Stimulated activated CD4-positive, alpha-beta T cell treated with anti-CD3 and anti-CD28 coated beads, Interleukin-12 subunit alpha, Interleukin-12 subunit beta, amount 100 ng/mL, for 4 hours (primary cell): Measurements from ENCODE around the gene MYZAP.

Experiments used
- DNase-seq: peaks from one replicate; pipeline ENCODE4 v3.0.0-alpha.2; 2020

MYZAP gene

DNA sequence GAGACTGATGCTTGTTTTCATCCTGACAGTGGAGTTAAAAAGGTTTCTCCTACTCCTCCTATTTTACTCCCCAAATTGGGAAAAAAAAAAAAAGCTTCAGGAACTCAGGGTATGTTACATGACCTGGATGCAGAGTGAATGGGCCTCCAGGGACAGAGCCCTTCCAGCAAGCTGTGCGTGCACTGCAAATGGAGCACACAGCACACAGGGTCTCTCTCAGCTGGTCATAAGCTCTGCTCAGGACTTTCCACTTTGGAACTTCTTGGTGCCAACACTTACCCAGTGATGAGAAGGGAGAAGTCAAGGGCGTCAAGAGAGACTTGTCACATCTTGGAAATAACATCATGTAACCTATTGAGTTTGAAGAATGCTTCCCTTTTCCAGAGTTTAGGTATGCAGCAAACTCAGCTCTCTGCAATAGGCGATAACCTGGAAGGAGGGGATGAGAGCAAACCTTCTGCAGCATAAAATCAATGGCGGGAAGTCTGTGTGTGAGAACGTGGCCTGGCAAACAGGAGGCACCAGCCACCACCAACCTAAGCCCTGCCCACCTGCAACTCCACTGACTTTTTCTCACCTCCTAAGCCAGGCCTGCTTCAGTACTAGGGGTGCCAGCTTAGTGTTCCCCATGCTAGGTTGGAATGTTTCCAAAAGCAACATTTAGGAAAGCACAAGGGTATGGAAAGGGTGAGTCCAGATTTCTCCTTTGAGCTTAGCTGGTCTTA lies 39.8 kb downstream of the MYZAP start:
- no peak for DNase-seq

DNA sequence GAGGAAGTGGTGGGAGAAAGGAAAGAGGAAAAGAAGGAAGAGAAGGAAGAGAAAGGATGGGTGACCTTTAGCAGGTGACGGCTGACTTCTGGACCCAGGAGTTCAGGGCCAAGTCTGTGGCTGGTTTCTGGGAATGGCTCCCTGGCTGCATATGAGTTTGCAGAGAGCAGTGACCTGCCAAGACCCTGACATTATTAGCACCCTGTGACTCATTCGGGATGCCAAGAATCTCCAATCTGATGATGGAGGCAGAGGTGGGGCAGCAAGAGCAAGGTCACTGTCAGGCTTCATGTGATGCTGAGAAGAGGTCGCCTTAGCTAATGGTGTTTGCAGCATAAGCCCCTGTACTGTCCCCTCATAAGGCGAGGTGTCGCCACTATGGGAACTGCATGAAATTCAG lies 42.6 kb downstream of the MYZAP start:
- no peak for DNase-seq

DNA sequence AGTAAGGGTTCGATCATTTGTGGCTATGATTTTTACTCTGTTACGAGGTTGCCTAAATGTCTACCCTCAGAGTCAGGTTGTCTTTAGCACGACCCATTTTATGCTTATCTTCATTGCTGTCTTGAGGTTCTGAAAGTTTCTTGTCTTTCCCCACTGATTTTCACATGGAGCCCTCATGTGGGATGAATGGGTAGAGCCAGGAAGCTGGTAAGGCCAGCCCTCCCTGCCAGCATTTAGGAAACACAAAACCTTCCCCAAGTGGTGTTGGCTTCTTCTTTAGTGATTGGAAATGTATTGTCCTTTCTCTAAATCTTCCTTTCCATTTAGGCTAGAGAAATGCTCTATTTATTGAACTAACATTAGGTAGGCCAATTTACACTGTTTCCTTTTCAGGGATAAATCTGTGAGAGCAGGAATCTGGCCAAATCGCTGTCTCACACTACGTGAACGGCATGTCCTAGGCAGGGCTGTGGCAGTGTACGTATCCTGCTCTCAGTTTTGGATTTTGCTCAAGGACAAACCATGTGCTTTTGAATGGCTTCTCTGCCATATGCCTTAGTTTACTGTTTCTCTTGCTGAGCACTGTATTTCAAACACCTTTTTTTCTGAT lies 43.7 kb downstream of the MYZAP start:
- DNase-seq = no peak

DNA sequence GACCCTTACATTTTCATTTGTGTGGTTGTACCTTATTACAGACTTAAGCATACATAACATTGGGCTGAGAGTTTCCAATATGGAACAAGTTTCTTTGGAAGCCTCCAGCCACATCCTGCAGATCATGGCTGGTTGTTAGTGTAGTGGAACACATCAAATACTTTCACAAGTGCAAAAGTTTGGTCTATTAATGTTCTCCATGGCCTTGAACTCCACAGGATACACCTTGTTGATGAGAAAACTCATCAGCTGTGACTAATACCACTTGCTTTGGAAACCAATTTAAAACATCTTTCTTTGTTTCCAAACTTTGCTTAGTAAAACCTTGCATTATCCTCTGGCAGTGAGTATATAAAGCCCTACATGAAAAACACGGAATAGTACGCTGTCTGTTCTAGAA lies 46.1 kb downstream of the MYZAP start:
- no peak for DNase-seq

DNA sequence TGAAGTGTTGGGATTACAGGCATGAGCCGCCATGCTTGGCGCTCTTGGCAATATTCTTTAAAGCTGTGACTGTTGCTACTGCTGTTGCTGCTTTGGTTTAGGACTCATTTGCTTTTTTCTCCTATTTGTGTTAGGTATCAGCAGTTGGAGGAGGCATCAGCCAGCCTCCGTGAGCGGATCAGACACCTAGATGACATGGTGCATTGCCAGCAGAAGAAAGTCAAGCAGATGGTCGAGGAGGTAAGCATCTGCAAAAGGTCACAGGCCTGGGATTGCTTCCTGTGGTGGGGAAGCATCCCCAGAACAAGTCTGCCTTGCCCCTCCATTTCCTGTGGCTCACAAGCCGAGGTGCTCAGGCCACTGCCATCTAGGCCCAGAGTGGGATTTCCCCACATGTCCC lies 47.6 kb downstream of the MYZAP start:
- DNase-seq = no peak

GRCh38 chr15:57640930-57641682 lies 49.4 kb downstream of the MYZAP start:
- peak; percentile 3 for DNase-seq

GRCh38 chr15:57643826-57644225 lies 52.1 kb downstream of the MYZAP start:
- DNase-seq = no peak

DNA sequence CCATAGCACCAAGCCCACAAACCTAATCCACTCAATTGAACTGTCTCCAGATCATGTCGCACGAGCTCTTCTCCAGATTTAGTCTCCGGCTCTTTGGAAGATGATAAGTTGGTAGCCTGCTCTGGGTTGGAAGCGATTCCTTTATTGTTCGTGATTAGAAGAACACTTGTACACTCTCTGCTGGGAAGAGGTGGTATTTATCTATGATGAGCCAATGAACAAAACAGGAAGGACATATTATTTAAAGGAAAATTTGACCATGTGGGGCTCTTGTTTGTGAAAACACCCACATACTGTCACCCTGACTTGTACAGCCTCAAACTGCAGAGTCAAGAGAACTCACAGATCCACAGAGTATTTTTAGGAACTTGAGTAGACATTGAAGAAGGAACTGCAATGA lies 54.4 kb downstream of the MYZAP start:
- no peak for DNase-seq

- DNase-seq = no peak
These were observed 55.5 kb downstream of the MYZAP start for GRCh38 chr15:57647071-57647790.

DNA sequence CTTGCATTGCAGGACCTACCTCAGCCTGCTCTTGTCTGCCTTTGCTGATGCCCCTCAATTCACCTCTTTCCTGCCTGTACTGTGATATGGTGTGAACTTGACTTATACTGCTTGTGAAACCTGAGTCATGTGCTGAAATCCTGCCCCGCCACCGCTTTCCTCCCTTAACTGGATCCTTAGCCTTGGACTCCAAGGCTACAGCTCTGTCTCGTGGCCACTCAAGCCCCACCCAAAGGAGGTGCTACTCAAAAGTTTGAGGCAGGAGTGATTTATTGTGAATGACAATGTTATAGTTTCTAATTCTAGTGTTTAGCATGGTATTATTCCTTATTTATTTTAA lies 56.1 kb downstream of the MYZAP start:
- DNase-seq = no peak

GRCh38 chr15:57649138-57649537 lies 57.4 kb downstream of the MYZAP start:
- DNase-seq = no peak

- DNase-seq = no peak
These were observed 59.7 kb downstream of the MYZAP start for GRCh38 chr15:57651445-57651844.

DNA sequence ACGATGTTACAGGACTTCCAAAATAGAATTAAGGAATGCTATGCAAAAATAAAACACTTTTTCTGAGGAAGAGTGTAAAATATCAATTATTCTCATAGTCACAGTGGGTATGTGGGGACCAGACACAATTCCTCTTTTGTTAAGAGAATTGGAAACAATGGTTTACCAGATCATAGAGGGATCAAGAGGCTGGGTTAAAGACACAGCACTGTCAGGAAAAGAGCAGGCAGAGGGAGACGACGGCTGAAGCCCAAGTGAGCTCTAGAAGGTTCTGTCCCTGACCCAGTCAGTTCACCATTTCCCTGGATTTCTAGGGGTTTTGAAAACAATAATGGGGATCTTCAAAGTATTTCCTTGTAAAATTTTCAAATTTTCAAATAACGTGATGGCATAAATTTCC lies 60.8 kb downstream of the MYZAP start:
- DNase-seq = no peak

DNA sequence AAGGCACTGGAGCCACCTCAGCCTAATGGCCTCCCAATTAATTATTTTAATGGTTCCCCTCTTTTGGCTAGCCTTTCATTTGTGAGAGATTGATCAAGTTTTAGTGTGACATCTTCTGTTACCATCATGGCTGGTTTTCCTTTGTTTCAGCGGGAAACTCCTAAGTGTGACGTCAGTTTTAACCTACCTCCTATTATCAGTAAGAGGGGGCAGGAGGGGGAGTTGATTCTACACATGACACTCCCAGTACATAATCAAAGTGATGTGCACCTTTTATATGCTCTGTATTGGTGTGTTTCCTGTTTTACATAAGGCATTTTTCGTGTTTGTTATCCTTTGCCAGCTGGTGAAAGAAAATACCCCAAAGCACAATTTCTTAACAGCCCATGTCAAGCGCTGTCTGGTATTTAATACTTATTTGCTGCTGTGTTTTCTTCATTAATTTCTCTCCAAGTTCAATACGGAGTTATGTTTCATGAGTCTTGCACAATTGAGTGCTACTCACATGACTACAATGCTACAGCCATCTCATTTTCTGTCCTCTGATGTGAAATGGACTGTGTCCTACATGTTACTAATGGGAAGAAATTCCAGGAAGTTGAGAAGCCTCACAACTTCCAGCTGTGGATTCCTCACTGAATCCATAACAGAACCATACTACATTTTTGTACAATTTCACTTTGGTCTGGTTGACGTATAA lies 62.6 kb downstream of the MYZAP start:
- DNase-seq = no peak

GRCh38 chr15:57655053-57655452 lies 63.3 kb downstream of the MYZAP start:
- no peak for DNase-seq

DNA sequence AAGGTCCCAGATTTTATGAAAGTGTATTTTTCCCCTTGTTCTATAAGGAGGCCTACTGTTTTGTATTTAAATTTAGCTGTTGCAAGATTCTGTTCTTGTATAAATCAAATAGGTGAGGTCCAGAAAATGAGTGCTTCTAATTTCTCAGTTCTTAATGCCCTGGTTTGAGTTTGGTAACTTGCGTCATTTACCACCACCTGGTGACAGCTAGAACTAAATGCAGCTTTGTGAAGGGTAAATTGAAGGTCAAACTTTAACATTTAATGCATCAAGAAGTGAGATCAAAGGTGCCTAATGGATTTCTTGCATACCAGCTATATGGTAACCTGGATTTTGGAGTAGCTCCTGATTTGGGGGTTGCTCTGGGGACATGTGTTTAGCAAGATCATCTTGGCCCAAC lies 64.1 kb downstream of the MYZAP start:
- no peak for DNase-seq

DNA sequence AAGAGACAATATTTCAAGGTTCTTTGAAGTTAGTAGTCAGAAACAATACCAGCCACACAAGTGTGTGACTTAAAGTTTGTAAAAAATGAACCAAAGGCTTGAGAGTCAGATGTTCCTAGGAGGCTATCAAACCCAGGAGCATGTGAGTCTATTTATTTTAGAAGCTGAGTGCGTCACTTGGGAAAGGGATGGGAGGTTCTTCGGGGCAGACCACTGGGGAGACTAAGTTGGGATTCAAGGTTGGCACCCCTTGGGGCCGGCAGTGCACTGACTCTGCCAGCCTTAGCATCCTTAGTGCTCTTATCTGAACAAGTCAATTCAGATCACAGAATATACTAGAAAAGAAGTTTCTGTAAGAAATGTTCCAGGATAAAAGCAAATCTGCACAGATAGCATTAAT lies 64.7 kb downstream of the MYZAP start:
- DNase-seq = no peak

- DNase-seq = no peak
These were observed 65.9 kb downstream of the MYZAP start for GRCh38 chr15:57657619-57658018.

DNA sequence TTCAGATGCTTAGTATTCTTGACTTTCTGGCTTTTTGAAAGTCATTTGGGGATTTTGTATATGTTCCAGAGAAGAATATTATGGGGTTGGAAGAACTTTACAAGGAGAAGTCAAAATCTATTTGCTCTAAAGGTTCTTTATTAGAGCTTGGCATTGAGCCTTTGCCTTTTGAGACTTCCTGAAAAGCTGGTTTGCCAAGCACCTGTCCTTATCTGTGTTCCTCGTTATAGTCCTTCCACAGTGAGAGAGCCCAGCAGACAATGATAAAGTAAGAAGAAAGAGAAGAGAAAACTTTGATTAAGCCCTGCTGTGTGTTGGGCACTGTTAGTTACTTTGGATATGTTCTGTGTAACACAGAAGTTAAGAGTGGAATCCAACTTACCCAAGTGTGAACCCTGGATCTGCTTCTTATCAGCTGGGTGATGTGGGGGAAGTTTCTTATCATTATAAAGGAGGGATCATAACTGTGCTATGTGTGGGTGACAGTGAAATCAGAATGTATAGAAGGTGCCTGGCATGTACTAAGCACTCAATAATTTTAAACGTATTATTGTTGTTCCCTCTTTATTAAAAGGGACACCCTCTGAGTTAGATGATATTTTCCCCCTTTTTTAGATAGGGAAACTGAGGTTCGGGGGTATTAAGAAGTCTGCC lies 70.5 kb downstream of the MYZAP start:
- DNase-seq = no peak

DNA sequence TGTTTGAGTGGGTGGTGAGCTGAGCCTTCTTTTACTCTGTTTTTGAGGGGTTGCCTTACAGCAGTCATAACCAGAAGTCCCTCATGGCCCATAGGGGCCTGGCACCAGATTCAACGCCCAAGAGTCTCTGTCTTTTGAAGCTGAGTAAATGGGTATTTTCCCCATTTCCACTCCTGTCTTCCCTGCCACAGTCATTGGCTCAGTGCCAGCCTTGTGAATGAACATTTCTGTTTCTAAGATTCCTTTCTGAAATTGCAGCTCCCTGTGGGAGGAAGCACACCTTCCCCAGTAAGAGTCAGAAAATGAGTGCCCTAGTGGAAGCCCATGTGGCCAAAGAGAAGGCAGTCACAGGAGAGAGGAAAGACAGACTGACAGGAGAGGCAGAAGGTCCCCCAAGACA lies 71.1 kb downstream of the MYZAP start:
- DNase-seq = no peak

- DNase-seq = no peak
These were observed 71.6 kb downstream of the MYZAP start for GRCh38 chr15:57663262-57663661.

GRCh38 chr15:57665194-57665593 lies 73.5 kb downstream of the MYZAP start:
- DNase-seq = no peak

- DNase-seq = no peak
These were observed 74.2 kb downstream of the MYZAP start for GRCh38 chr15:57665939-57666338.
